Right atrium auricular region (tissue), 2 donors: ENCODE results near the gene HSBP1L1. TPM values are rescaled to one million over a fixed set of nuclear protein-coding genes. Genes with fewer than 3 reads are reported as not detected.

ENCODE experiments used
- DNase-seq: peaks from one replicate; pipeline ENCODE4 v3.0.0-alpha.2; 2019; ENCODE audit warnings: low spot score
- H3K27ac ChIP-seq, 2 donors: fragments of 200-600 bp; sonication (generic); 1 replicate in 1 of 2; 2 replicates in 1 of 2; pipeline ENCODE4 v1.5.1; 2016 to 2019
- H3K27me3 ChIP-seq, 2 donors: fragments of 200-600 bp; sonication (generic); one replicate each; pipeline versions ENCODE4 v1.5.1 to v1.6.0; 2017 to 2019
- H3K36me3 ChIP-seq: fragments of 200-600 bp; sonication (generic); one replicate; pipeline ENCODE4 v1.5.1; 2016
- H3K4me1 ChIP-seq, 2 donors: fragments of 200-600 bp; sonication (generic); one replicate each; pipeline versions ENCODE4 v1.5.1 to v1.6.0; 2017 to 2019
- H3K4me3 ChIP-seq, 2 donors: fragments of 200-600 bp; sonication (generic); 1 replicate in 1 of 2; 2 replicates in 1 of 2; pipeline ENCODE4 v1.5.1; 2017 to 2019; ENCODE audit warnings: mild to moderate bottlenecking in 1 of 2, moderate library complexity in 1 of 2
- H3K9me3 ChIP-seq, 2 donors: fragments of 200-600 bp; sonication (generic); one replicate each; pipeline ENCODE4 v1.5.1; 2019
- total RNA-seq, 2 donors: library from RNA; depleted of rRNA; stranded (reverse); fragments of >200 nt; gene quantifications; one replicate each; pipeline ENCODE4 v1.1.0, GENCODE V29; 2016
- TF ChIP-seq, protein P1 (sequence below), 2 donors: fragments of 200-600 bp; sonication (generic); IDR thresholded peaks; one replicate each; pipeline ENCODE4 v1.5.1; 2019; ENCODE audit warnings: antibody characterized with exemption in 2 of 2

HSBP1L1 gene
- total RNA-seq, 2 donors from 2014 or later: 8.6 to 13.0 TPM

DNA sequence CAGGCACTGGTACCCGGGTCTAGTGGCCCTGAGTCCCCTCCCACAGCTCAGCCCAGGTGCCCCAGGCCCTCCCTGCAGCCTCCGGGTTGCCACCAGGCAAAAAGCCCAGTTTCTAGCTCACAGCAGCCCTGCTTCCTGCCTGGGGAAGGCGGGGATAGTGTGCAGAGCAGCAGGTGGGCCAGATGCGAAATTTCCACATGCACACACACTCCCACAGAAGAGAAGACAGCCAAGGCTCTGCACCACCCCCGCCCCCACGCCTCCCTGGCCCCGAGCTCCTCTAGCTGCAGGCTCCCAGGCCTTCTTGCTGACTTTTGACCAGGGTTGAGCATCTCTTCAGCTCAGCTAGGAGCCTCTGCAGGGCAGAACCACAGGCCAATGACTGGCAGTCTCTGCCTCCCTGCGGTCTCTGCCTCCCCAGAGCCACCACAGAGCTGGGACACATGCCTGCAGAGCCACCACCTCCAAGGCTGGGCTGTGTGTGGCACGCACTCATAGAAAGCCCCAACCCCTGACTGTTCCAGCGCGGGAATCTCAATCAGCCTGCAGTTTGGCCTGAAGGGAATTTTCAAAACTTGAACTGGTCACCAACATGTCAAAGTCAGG, 20.2 kb upstream of the HSBP1L1 start:
- Histone ChIP-seq H3K27ac (no peak overlapping the region), H3K27me3 (no peaks in the 10 kb centered on the region), H3K36me3 (peaks cover 29% of the 10 kb centered on the region), H3K4me1 (peaks cover 0 to 65% of the 10 kb centered on the region in 2 donors), H3K9me3 (no peaks in the 10 kb centered on the region), H3K4me3 (no peak overlapping the region)
- TF ChIP-seq, protein P1, sequence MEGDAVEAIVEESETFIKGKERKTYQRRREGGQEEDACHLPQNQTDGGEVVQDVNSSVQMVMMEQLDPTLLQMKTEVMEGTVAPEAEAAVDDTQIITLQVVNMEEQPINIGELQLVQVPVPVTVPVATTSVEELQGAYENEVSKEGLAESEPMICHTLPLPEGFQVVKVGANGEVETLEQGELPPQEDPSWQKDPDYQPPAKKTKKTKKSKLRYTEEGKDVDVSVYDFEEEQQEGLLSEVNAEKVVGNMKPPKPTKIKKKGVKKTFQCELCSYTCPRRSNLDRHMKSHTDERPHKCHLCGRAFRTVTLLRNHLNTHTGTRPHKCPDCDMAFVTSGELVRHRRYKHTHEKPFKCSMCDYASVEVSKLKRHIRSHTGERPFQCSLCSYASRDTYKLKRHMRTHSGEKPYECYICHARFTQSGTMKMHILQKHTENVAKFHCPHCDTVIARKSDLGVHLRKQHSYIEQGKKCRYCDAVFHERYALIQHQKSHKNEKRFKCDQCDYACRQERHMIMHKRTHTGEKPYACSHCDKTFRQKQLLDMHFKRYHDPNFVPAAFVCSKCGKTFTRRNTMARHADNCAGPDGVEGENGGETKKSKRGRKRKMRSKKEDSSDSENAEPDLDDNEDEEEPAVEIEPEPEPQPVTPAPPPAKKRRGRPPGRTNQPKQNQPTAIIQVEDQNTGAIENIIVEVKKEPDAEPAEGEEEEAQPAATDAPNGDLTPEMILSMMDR (IDR thresholded peaks at IDR 0.05): no peak
- no peak for DNase-seq

DNA sequence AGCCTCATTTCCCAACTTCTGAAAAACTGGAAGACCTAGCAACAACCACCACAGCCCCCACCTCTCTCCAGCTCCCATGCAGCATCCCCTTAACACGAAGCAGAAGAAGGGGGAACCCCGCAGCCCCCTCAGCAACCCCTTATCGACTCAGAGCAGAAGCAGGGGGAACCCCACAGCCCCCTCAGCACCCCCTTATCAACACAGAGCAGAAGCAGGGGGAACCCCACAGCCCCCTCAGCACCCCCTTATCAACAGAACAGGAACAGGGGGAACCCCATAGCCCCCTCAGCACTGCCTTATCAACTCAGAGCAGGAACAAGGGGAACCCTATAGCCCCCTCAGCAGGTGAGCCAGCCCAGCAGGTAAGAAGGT, 19.7 kb upstream of the HSBP1L1 start:
- no peak for DNase-seq
- TF ChIP-seq, protein P1 (IDR thresholded peaks at IDR 0.05): no peak
- H3K9me3 ChIP-seq: no peaks in the 10 kb centered on the region
- H3K4me1 ChIP-seq: peaks cover 0 to 66% of the 10 kb centered on the region in 2 donors
- no peaks in the 10 kb centered on the region for H3K27me3 ChIP-seq
- H3K4me3 ChIP-seq: no peak overlapping the region
- H3K27ac ChIP-seq: no peak overlapping the region
- peaks cover 29% of the 10 kb centered on the region for H3K36me3 ChIP-seq

DNA sequence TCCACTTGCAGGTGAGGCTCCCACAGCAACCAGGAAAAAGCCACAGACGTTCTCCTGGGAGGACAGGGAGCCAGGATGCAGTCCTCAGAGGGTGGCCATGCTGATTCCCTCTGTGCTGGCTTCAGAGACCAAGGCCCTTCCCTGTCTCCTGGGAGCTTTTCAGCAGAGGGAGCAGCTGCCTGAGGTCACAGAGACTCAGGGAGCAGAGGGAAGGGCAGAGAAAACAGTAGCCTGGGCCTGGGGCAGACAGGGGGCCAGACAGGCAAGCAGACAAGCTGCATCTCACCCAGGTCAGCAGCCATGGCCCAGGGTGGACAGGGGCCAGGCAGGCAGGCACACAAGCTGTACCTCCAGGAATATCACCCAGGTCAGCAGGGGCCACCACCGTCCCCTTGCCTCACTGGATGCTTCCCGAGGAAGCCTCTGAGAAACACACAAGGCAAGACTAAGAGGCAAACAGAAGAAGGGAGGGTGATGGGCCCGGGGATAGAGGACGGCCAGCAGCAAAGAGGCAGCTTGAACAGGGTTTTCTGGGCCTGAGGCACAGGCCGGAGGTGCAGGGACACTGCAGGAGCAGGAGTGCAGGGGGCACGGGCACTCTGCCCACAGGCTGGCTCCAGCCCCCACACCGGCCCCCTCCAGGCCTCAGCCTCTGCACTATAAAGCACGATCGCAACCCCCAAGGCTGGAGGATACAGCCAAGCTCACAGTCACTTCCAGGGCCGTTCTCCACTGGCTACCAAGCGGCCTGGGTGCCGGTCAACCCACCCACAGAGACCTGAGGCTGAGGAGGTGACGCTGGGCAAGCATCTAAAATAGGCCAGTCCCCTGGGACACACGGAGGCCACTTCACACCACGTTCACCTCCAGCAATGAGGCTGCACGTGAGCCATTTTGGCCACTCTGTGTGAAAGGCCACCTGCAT, 19.1 kb upstream of the HSBP1L1 start:
- Histone ChIP-seq H3K36me3 (peaks cover 24% of the 10 kb centered on the region), H3K27me3 (no peaks in the 10 kb centered on the region), H3K27ac (no peak overlapping the region), H3K4me3 (no peak overlapping the region), H3K9me3 (no peaks in the 10 kb centered on the region), H3K4me1 (peaks cover 0 to 73% of the 10 kb centered on the region in 2 donors)
- TF ChIP-seq, protein P1 (IDR thresholded peaks at IDR 0.05): no peak
- no peak for DNase-seq

DNA sequence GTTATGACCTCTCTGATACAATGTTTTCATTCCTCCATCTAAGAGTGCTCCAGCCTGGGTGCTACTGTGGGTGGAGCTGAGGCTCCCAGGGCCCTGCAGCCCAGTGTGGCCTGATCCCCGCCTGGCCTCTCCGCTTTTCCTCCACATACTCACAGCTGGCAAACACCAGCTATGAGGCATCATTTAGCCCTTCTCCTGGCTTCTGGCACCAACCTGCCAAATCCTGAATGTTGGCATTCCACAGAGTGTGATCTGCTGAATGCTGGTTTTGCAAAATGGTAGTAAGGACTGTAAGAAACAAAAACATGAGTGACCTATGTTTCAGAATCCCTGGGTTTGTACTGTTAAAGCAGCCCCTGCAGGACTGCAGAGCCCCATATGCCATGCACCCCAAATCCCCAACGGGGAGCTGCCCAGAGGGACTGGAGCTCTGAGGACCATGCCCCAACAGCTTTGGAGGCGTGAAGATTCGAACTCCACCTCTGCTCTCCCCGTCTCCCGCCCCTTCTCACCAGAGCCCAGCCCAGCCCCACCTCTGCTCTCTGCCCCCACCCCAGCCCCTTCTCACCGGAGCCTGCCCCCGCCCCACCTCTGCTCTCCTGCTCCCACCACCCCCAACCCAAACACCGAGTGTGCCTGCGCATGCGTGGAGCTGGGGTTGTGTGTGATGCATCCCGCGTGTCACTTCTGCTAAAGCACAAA, 17.2 kb upstream of the HSBP1L1 start:
- Histone ChIP-seq H3K27me3 (no peaks in the 10 kb centered on the region), H3K36me3 (peaks cover 8% of the 10 kb centered on the region), H3K27ac (no peak overlapping the region), H3K9me3 (no peaks in the 10 kb centered on the region), H3K4me3 (no peak overlapping the region), H3K4me1 (peaks cover 0 to 81% of the 10 kb centered on the region in 2 donors)
- no peak for DNase-seq
- TF ChIP-seq, protein P1 (IDR thresholded peaks at IDR 0.05): no peak

DNA sequence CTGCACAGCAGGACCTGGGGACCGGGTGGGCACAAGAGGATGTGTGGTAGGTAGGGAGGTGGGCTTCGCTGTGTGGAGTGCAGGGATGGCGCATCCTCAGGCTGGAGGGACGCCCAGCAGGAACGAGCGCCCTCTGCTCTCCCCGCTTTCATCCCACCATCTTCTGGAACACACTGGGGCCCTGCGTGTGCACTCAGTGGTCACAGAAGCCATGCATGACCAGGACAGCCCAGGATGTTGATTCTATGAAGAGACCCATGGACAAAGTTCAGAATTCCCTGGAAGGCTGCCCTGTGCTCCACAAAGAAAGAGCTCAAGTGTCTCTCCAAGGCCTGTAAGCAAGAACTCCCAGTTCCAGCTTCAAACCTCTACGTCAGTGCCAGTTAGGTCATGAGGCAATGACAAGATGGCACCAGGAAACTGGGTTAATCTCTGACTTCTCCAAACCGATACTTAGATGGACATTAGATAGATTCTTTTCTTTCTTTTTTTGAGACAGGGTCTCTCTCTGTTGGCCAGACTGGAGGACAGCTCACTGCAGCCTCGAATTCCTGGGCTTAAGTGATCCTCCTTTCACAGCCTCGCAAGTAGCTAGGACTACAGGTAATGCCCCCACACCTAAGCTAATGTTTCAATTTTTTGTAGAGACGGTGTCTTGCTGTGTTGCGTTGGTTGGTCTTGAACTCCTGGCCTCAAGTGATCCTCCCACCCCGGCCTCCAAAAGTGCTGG, 16.4 kb upstream of the HSBP1L1 start:
- no peak overlapping the region for H3K27ac ChIP-seq
- peaks cover 2% of the 10 kb centered on the region for H3K36me3 ChIP-seq
- TF ChIP-seq, protein P1 (IDR thresholded peaks at IDR 0.05): no peak
- no peak overlapping the region for H3K4me3 ChIP-seq
- peaks cover 0 to 78% of the 10 kb centered on the region in 2 donors for H3K4me1 ChIP-seq
- H3K9me3 ChIP-seq: no peaks in the 10 kb centered on the region
- no peak for DNase-seq
- H3K27me3 ChIP-seq: no peaks in the 10 kb centered on the region
